Hematopoietic multipotent progenitor cell treated with erythropoietin and hydrocortisone succinate and interleukin-3 and kit ligand, for 4 days (in vitro differentiated cells): ENCODE measurements around the gene PDGFRB.

ENCODE experiments used
- DNase-seq: peaks from one replicate; pipeline ENCODE4 v3.0.0-alpha.2; 2015

PDGFRB gene

GRCh38 chr5:150080696-150081435 is 74.8 kb downstream of the PDGFRB start:
- DNase-seq: no peak

- no peak for DNase-seq
Measured at GRCh38 chr5:150079909-150080461, 75.7 kb downstream of the PDGFRB start.

GRCh38 chr5:150078802-150079689 is 76.6 kb downstream of the PDGFRB start:
- no peak for DNase-seq

- DNase-seq: no peak
Measured at GRCh38 chr5:150077996-150078801, 77.4 kb downstream of the PDGFRB start.

GRCh38 chr5:150077060-150077459 is 78.6 kb downstream of the PDGFRB start:
- DNase-seq: no peak

- peak; percentile 53 for DNase-seq
Measured at GRCh38 chr5:150075806-150076205, 79.8 kb downstream of the PDGFRB start.

- DNase-seq: no peak
Measured at GRCh38 chr5:150075233-150075632, 80.4 kb downstream of the PDGFRB start.

- no peak for DNase-seq
Measured at GRCh38 chr5:150073677-150074076, 82.0 kb downstream of the PDGFRB start.

GRCh38 chr5:150073086-150073625 is 82.5 kb downstream of the PDGFRB start:
- no peak for DNase-seq

- DNase-seq: no peak
Measured at GRCh38 chr5:150070821-150071220, 84.8 kb downstream of the PDGFRB start.

- DNase-seq: no peak
Measured at GRCh38 chr5:150069672-150070627, 85.7 kb downstream of the PDGFRB start.

- DNase-seq: no peak
Measured at GRCh38 chr5:150068961-150069645, 86.5 kb downstream of the PDGFRB start.

- peak; percentile 36 for DNase-seq
Measured at GRCh38 chr5:150068472-150068871, 87.2 kb downstream of the PDGFRB start.

- DNase-seq: no peak
Measured at GRCh38 chr5:150068071-150068470, 87.6 kb downstream of the PDGFRB start.

- DNase-seq: no peak
Measured at GRCh38 chr5:150067405-150067960, 88.2 kb downstream of the PDGFRB start.

GRCh38 chr5:150066901-150067396 is 88.7 kb downstream of the PDGFRB start:
- DNase-seq: peak; percentile 60

- DNase-seq: no peak
Measured at GRCh38 chr5:150066436-150066835, 89.2 kb downstream of the PDGFRB start.

- no peak for DNase-seq
Measured at GRCh38 chr5:150065886-150066285, 89.8 kb downstream of the PDGFRB start.

- no peak for DNase-seq
Measured at GRCh38 chr5:150065346-150065745, 90.3 kb downstream of the PDGFRB start.

- no peak for DNase-seq
Measured at GRCh38 chr5:150064681-150065220, 90.9 kb downstream of the PDGFRB start.
